GM12873 (cell line): ENCODE measurements around the gene NOC3L.

ENCODE experiments used
- TF ChIP-seq, protein P1 (sequence below): IDR thresholded peaks from 2 replicates; pipeline ENCODE4 v1.5.1; 2012; ENCODE audit warnings: low read depth, mild to moderate bottlenecking, moderate library complexity, low read length, control low read depth; ENCODE audit not compliant: insufficient read depth; ENCODE audit errors: missing control alignments

Gene NOC3L

DNA sequence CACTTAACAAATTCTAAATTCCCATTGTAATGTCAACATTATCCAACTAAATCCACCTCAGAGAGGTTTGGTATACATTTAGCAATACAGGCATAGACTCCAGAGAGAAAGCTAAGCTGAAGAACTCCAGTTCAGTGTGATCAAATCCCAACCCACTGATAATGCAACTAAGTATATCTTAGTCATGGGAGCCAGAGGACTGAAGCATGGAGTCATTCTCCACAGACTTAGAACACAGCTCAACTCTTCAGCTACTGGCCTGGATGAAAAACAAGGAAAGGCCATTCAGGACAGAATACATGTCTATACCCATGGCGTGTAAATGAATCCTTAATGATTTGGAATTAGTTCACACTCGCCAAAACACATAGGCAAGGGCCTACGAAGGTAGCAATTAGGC is 27.9 kb downstream of the NOC3L start:
- TF ChIP-seq, protein P1, sequence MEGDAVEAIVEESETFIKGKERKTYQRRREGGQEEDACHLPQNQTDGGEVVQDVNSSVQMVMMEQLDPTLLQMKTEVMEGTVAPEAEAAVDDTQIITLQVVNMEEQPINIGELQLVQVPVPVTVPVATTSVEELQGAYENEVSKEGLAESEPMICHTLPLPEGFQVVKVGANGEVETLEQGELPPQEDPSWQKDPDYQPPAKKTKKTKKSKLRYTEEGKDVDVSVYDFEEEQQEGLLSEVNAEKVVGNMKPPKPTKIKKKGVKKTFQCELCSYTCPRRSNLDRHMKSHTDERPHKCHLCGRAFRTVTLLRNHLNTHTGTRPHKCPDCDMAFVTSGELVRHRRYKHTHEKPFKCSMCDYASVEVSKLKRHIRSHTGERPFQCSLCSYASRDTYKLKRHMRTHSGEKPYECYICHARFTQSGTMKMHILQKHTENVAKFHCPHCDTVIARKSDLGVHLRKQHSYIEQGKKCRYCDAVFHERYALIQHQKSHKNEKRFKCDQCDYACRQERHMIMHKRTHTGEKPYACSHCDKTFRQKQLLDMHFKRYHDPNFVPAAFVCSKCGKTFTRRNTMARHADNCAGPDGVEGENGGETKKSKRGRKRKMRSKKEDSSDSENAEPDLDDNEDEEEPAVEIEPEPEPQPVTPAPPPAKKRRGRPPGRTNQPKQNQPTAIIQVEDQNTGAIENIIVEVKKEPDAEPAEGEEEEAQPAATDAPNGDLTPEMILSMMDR = no peak

DNA sequence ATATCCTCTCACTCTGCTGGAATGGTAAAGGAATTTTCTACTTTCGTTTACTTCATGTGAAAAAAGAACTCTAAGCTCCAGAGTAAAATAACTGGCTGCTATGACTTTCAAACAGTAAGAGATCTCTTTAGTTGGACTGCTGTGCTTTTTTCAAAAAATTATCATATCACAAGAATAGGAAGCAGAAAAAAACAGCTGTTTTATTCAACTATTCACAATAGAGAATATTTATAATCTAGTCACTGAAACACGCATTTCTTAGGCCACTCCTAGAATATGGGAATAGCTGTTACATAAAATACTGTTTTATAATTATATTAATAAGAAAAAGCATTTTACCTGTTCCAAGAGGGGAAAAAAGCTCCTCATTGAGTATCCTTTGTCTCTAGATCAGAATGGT is 29.7 kb downstream of the NOC3L start:
- TF ChIP-seq, protein P1 = no peak

GRCh38 chr10:94328613-94329012 is 34.1 kb downstream of the NOC3L start:
- TF ChIP-seq, protein P1 = no peak

DNA sequence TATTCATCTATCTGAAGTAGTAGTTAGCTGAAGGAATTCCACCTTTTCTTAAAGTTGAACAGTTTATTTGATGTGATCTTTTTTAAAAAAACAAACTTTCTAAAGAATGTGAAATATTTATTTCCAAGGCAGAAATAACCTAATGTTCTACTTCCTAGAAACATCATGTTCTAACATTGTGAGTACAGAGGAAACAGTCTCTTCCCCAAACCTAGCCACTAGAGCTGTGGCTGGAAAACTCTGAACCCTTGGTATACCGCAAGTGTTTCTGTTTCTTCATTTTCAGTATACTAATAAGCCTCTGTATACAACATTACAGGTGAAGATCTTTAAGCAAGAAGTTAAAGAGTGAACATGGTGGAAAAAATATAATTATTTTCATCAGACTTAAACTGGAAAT is 35.1 kb downstream of the NOC3L start:
- TF ChIP-seq, protein P1 = no peak

DNA sequence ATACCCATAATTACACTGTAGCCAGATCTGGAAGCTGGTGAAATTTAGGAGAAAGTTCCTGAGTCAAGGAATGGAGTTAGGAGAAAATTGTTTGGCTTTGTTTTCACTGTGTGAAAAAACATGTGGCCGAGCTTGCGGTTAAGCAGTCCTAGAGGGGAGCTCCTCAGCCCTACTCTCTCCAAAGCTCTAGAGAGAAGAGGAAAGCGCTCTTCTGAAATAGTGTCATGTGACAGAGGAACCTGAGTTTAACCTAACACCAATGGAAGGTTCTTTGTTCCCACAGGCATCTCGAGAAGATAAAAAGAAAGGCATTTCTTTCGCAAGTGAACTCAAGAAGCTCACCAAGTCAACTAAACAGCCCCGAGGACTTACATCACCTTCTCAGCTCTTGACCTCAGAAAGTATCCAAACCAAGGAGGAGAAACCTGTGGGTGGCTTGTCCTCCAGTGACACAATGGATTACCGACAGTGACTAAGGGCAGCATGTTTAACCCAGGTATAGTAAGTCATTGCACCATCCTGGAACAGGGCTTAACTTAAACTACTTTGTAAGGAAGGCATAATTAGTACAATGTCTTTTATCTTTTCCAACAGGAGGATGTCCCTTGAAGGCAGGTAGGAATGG is 38.0 kb downstream of the NOC3L start:
- TF ChIP-seq, protein P1 = no peak

- TF ChIP-seq, protein P1 = peak; percentile 76
Observed at GRCh38 chr10:94320285-94320914, 42.3 kb downstream of the NOC3L start.

DNA sequence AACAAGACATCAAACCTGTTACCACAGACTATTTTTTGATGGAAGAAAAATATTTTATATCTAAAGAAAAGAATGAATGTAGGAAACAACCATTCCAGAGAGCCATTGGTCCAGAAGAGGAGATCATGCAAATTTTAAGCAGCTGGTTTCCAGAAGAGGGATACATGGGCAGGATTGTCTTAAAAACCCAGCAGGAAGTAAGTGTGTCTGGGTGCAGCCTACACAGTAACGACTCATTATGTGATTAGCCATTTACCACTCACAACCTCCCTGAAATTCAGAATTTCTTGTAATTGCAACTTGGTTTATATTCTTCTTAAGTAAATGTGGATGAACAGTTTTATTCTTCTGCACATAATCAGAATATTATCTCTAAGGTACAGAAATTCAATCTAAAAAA is 46.2 kb downstream of the NOC3L start:
- TF ChIP-seq, protein P1 = no peak
